ENCODE results near the gene IPPK.

The IPPK gene

GRCh38 chr9:92656537-92656925 is 13.4 kb downstream of the IPPK start:
- no peak for DNase-seq (ENCODE audit: low read depth)

DNA sequence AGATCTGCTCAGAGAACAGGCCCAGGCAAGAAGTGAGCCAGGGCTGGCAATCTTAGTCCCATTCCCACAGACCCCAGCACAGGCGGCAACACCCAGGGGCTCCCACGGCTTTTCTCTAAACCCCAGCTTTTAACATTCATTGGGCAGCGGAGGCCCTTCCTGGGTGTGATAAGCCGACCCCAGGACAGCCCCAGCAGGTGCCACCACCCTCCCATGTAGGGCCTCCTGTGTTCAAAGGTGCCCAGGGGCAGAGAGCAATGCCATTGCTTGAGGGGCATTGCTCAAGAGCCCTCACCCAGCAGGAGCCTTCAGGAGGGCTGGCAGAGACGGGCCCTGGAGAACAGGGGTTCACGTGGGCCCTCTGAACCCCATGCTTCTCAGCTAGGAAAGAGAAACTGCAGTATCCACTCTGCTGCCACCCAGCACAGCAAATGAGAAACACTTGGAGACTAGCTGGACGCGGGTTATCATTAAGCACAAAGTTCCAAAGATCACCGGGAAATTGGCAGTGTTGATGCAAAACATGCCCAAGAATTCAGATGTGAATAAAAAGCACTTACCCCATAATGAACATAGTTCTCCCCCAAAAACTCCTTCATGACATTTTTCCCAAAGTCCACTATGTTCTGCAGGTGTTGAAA is 13.9 kb downstream of the IPPK start:
- no peak for DNase-seq (ENCODE audit: low read depth)

DNA sequence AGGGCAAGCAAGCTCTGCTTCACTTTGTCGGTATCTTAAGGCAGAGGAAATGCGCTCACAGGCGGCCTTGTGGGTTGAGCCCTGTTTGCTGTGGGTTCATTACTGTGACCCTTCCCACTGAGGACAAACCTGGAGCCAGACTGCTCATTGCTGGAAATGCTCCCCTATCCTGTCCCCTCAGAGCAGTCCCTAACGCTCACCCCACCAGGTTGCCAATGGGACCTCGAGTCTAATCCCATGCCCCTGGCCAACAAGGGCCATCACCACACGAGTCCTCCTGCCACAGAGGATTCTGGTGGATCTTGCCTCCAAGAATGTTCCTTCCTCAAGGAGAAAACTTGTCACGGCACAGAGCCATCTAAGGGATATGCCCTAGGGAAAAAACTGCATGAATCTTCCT is 14.6 kb downstream of the IPPK start:
- no peak for DNase-seq (ENCODE audit: low read depth)

DNA sequence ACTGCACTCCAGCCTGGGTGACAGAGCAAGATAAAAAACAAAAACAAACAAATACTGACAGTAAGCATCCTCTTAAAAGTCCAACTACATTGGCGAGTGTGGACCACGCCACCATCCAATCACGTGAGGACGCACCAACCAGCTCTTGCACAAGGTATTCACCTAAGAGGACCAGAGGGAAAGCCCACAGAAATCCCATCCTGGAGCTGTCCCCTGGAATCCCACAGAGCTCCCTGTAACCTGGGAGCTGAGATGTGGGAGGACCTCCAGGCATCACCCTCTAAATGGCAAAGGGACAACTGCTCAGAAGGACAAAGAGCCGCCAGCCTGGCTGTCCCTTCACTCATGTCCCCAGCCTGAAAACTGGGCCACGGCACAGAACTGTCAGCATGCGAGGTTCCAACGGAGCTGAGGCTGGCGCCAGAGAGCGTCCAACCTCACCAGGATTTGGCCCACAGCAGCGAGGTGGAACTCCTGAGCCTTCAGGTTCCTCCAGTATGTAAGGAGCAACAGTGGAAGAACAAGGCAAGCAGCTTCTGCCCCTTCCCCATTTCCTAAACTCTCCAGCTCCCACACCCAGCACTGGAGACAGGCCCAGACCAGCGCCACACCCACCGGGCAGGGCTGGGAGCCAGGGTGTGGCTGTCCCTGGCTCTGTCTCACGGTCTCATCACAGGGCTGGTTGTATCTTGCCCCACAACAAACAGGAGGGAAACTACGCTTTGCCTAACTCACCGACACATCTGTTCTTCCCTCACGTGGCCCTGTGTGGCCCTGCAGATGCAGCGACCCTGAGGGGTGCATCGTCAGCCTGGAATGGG is 15.2 kb downstream of the IPPK start:
- DNase-seq (ENCODE audit: low read depth), result no peak

GRCh38 chr9:92652461-92652860 is 17.5 kb downstream of the IPPK start:
- DNase-seq (ENCODE audit: low read depth), result no peak

DNA sequence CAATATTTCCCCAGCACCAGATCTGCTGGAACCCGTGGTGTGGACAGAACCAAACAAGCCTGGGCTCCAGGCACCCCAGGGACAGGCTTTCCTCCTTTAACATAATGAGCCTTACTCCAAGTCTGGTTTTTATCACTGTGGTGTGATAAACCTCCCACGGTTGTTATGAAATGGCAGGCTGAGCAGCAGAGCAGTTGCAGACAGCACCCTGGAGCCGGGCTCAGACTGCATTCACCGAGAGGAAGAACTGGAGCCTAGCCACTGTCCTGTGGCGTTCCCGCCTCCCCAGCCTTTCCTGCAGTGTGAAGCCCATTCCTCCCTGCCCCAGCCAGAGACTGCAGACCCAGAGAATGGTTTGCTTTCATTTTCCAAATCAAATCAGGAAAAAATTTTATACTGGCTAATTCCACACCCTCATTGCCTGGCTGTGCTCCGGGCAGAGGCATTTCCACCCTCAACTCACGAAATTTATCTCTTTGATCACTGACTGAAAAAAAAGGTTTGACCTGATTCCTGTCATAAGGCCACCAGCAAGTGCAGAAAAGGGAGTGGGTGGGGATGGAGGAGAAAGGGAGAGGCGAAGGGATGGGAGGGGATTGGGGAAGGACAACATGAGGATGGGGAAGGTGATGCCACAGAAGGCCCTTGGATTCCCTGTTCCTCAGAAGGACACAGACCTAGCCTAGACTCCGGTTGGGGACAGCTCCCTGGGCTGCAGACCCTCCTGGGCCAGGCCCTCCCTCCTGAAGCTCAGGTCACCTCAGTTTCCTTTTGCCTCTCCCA is 18.9 kb downstream of the IPPK start:
- DNase-seq (ENCODE audit: low read depth), result no peak

DNA sequence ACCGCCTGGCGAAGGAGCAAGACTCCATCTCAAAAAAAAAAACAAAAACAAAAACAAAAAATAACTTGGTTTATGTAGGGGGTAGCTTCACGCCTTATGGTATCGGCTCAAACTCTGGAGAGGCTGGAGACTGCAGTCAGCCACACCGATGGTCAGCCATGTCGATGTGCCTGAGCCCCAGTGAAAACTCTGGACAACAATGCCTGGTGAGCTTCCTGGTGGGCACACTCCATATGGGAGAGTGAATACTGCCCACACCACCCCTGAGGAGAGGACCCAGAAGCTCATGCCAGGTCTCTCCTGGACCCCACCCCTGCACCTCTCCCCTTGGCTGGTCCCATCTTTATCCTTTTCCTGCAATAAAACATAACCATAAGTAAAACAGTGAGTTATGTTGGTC is 19.6 kb downstream of the IPPK start:
- DNase-seq (ENCODE audit: low read depth), result no peak

DNA sequence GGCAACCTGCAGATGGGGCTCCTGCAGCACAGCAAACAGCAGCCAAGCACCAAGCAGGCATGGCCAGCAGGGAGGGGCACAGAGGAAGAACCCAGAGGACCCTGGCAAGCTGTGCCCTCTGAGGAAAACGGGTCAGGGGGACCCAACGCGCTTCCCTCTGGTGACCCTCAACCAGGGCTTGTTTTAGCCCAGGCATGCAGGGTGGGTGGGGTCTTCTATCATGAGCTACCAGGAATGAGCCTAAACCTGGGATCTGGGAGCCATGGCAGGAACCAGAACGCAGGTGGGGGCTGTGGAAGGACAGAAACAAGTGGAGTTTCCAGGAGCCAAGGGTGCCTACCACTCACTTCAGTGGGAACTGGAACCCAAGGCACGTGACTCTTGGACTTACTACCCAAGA is 20.9 kb downstream of the IPPK start:
- DNase-seq (ENCODE audit: low read depth), result no peak

DNA sequence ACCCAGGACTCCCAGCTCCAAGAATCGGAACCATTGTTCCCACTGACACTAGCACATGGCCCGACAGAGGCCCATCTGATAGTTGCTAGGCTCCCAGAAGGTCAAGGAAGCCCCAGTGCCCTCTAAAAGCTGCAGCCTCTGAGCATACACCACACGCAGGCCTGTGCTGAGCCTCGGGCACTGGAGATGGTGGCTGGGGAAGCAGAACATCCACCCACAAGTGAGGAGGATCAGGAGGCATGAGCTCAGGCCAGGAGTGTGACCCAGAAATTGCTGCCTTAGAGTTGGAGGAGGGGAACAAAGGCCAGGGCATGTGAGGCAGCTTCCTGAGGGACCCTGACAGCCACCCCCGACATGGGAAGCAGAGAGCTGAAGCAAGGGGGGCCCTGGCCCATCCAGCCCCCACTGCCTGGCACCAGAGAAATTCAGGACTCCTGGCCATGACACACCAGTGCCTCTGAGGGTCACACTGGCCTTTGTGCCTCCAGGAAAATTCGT is 21.4 kb downstream of the IPPK start:
- DNase-seq (ENCODE audit: low read depth), result no peak

- no peak for DNase-seq (ENCODE audit: low read depth)
These were observed 22.1 kb downstream of the IPPK start for GRCh38 chr9:92647671-92648473.

DNA sequence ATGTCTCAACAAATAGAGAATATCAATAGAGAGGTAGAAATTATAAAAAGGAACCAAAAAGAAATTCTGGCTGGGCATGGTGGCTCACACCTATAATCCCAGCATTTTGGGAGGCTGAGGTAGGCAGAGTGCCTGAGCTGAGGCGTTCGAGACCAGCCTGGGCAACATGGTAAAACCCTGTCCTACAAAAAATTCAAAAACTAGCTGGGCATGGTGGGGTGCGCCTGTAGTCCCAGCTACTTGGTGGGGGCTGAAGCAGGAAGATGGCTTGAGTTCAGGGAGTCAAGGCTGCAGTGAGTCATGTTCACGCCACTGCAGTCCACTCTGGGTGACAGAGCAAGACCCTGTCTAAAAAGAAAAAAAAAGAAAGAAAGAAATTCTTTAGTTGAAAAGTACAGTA is 24.9 kb downstream of the IPPK start:
- DNase-seq (ENCODE audit: low read depth), result no peak

GRCh38 chr9:92644278-92644677 is 25.7 kb downstream of the IPPK start:
- no peak for DNase-seq (ENCODE audit: low read depth)

DNA sequence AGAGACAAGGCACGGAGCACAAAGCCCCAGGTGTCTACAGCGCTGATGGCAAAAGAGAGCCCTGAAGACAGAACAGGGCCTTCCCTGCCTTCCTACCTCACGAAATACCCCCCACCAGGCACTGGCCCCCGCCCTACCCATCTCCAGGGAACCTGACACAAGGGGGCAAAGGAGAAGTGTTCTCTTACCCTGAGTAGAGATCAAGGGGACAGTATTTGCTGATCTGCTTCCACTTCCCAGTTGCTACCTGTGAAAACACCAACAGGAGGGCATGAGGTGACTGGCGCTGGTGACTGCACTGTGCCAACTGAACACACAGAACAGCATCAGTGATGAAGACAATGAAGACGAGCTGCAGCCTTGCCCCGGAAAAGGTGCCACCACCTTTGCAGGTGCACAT is 27.4 kb downstream of the IPPK start:
- no peak for DNase-seq (ENCODE audit: low read depth)

DNA sequence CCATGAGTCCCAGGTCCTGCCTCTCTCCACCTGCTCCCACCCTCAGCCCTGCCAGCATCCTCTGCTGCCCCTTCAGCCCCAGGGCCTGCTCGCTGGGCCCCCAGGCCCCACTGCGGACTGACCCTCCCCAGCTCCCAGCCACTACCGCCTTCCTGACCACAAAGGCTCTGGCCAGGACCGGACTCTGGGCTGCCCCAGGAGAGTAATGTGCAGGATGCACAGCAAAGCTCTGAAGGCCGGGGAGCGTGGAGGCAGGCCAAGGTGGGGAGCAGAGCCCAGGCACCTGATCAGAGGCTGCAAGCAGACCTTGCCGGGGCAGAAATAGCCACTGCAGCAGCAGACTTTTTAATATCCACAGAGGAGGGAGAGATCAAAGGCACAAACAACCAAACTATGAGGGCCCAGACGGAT is 27.9 kb downstream of the IPPK start:
- DNase-seq (ENCODE audit: low read depth), result no peak

DNA sequence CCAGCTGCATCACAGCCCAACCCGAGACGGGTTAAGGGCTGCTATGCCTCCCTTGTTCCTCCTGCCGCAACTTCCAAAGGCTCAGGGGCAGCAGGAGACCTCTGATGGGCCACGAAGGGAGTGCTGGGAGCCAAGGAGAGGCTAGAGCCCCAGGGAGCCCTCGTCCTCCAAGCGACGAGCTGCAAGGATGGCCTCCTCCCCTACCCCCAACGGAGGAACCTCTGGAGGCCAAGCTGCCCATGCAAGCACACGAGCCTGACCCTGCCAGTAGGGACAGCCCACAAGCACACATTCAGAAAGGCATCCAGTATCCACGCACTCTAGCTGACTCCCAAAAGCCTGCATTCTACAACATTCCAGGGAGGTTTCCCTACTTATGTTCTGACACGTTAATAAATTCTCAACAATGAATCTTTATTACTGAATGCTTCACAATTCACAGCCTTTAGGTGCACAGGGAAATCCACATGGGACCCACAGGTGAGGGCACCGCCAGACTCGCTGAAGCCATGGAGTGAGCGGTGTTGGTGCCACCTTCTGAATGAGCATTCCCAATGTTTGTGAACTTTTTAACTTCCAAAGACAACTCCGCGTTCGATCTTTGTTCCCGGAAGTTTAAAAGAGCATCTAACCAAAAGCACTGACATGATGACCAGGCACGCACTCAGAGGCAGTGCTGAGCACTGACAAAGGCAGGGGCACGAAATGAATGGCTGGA is 28.7 kb downstream of the IPPK start:
- no peak for DNase-seq (ENCODE audit: low read depth)

DNA sequence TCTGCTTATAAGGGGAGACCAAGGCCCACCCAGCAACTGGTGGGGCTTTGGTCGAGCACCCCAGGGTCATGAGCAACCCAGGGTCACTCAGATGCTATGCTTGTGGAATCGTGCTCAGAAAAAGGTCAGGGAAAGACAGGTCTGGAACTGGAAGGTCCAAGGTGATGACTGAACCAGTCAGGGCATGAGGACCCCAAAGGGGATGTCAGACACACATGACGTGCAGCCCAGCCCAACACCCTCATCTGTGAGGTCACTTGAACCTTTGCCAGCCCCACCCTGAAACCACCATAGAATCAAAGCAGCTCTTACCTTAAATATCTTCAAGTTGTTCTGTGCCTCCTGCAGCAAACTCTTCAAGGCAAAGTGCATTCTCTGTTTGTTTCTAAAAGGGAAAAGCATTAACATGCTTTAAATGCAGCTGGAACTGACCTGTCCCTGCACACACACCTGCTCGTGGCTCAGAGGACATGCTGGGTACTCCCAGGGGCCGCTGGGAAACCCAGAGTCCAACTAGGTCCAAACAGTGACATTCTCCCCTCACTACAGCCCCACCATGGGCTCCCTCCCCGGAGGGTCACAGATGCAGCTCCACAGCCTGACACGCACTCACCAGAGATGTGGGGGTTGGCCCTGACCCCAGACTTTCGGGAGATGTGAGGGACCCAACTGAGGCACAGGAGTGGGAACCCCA is 29.4 kb downstream of the IPPK start:
- DNase-seq (ENCODE audit: low read depth), result no peak

DNA sequence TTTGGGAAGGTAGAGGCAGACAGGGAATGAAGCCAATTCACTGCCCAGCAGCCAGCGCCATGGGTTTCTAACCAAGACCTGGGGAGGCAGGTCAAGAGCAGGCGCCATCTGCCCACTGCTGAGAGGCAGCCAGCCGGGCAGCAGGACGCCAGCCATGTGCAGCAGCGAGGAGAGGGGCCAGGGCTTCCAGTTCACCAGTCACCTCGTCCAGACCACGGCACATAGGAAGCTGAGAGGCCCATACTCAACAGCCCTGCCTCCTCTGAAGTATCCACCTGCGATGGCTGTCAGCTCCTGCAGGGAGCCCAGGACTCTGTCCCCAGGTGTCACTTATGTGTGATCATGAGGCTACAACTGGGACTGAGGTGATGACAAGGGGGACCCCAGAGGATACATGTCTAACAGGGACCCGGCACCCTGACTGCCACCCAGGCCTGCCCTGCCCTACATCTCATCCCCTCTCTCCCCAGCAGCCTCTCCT is 30.1 kb downstream of the IPPK start:
- no peak for DNase-seq (ENCODE audit: low read depth)

- no peak for DNase-seq (ENCODE audit: low read depth)
These were observed 30.8 kb downstream of the IPPK start for GRCh38 chr9:92639124-92639523.

DNA sequence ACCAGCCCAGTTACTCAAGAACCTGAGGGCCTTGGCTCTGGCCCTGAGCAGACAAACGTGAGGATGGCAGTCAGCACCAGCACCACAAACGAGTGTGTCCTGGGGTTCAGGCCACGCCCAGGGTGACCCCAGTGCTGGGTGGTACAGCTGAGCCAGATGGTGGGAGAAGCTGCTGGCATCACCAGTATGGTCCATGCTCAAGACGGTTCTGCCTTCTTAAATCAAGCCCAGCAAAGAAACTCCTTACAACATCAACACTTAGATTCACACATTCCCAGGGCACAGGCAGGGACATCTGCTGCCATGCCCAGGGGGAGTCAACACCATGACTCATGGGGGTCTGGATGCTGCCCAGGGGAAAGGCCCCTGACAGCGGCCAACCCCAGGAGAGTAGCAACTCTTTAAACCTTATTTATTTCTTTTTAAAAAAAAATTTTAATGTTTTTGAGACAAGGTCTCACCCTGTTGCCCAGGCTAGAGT is 31.3 kb downstream of the IPPK start:
- DNase-seq (ENCODE audit: low read depth), result no peak

GRCh38 chr9:92637886-92638620 is 31.9 kb downstream of the IPPK start:
- no peak for DNase-seq (ENCODE audit: low read depth)
